HG03060 (cell line): Measurements from ENCODE around the gene OOSP3.
"Not testable (repeated sequence)": the region's sequence is repeated elsewhere in the genome, so short reads cannot be mapped to it uniquely, and the experiment has no call there.

ENCODE experiments used
- ATAC-seq: cut with Tn5 transposase; IDR thresholded peaks from one replicate; pipeline ENCODE4 v1.9.1; 2021; ENCODE audit warnings: low read depth, moderate number of reproducible peaks; ENCODE audit not compliant: unreplicated experiment

Gene OOSP3

GRCh38 chr11:59875856-59876519, 2.6 kb upstream of the OOSP3 start:
- ATAC-seq: no peak

- ATAC-seq: no peak
Measured at GRCh38 chr11:59877325-59877724, 1.3 kb upstream of the OOSP3 start.

- ATAC-seq: no peak
Measured at GRCh38 chr11:59877784-59878183, 798 bp upstream of the OOSP3 start.

- no peak for ATAC-seq
Measured at GRCh38 chr11:59879567-59879966, 985 bp downstream of the OOSP3 start.

GRCh38 chr11:59883597-59883996, 5.0 kb downstream of the OOSP3 start:
- ATAC-seq: no peak

GRCh38 chr11:59887156-59887555, 8.6 kb downstream of the OOSP3 start:
- ATAC-seq: not testable (repeated sequence)

GRCh38 chr11:59891781-59892181, 13.2 kb downstream of the OOSP3 start:
- ATAC-seq: no peak

- no peak for ATAC-seq
Measured at GRCh38 chr11:59894616-59895015, 16.0 kb downstream of the OOSP3 start.

- no peak for ATAC-seq
Measured at GRCh38 chr11:59898046-59898445, 19.5 kb downstream of the OOSP3 start.

GRCh38 chr11:59898650-59899049, 20.1 kb downstream of the OOSP3 start:
- no peak for ATAC-seq

- ATAC-seq: no peak
Measured at GRCh38 chr11:59899532-59899931, 20.9 kb downstream of the OOSP3 start.

- ATAC-seq: no peak
Measured at GRCh38 chr11:59900366-59901126, 22.0 kb downstream of the OOSP3 start.

- no peak for ATAC-seq
Measured at GRCh38 chr11:59901306-59901705, 22.7 kb downstream of the OOSP3 start.

GRCh38 chr11:59903569-59903968, 25.0 kb downstream of the OOSP3 start:
- ATAC-seq: not testable (repeated sequence)

- no peak for ATAC-seq
Measured at GRCh38 chr11:59918480-59918879, 39.9 kb downstream of the OOSP3 start.

GRCh38 chr11:59918987-59919589, 40.5 kb downstream of the OOSP3 start:
- no peak for ATAC-seq

GRCh38 chr11:59923813-59924212, 45.2 kb downstream of the OOSP3 start:
- no peak for ATAC-seq

GRCh38 chr11:59931688-59932087, 53.1 kb downstream of the OOSP3 start:
- no peak for ATAC-seq

GRCh38 chr11:59938132-59938531, 59.5 kb downstream of the OOSP3 start, which contains the start of gene OOSP1:
TSS of gene OOSP1 (plus strand) at chr11:59938432. CDS start at chr11:59938455, 23 bp downstream.
- no peak for ATAC-seq

GRCh38 chr11:59938718-59939117, 60.1 kb downstream of the OOSP3 start:
- ATAC-seq: no peak

GRCh38 chr11:59939482-59939881, 60.9 kb downstream of the OOSP3 start:
- no peak for ATAC-seq

- no peak for ATAC-seq
Measured at GRCh38 chr11:59941091-59941490, 62.5 kb downstream of the OOSP3 start.
